Pancreas (tissue), 10 donors: ENCODE data around the gene MEIS3. TPM values are rescaled to one million over a fixed set of nuclear protein-coding genes. Genes with fewer than 3 reads are reported as not detected.

Experiments used
- ATAC-seq, 4 donors: fragments of 200-7000 bp; cut with Tn5 transposase; one replicate each; pipeline versions ENCODE4 v1.8.0 to v1.9.1; 2020; ENCODE audit warnings: mild to moderate bottlenecking in 4 of 4, moderate library complexity in 4 of 4
- DNase-seq, 6 donors: peaks; one replicate each; pipeline ENCODE4 v3.0.0-alpha.2; 2020
- FAIRE-seq: peaks from 2 replicates; lab custom pipeline; 2012; peaks lifted over from hg19 to GRCh38; lab: Jason Lieb, UNC
- H3K27ac ChIP-seq, 4 donors: fragments of 200-600 bp; sonication (generic); 1 replicate in 3 of 4; 2 replicates in 1 of 4; pipeline versions ENCODE4 v1.5.0 to v1.8.0; 2020
- H3K27me3 ChIP-seq, 4 donors: fragments of 200-600 bp; one replicate each; pipeline ENCODE4 v1.8.0; 2021
- H3K36me3 ChIP-seq, 3 donors: fragments of 200-600 bp; sonication (generic) in 1 of 3; one replicate each; pipeline versions ENCODE4 v1.5.0 to v1.8.0; 2020 to 2021
- H3K4me1 ChIP-seq, 3 donors: fragments of 200-600 bp; one replicate each; pipeline ENCODE4 v1.8.0; 2021
- H3K4me3 ChIP-seq, 4 donors: fragments of 200-600 bp; sonication (generic) in 2 of 4; one replicate each; pipeline versions ENCODE4 v1.5.0 to v1.8.0; 2020 to 2021
- H3K9me3 ChIP-seq, 4 donors: fragments of 200-600 bp; one replicate each; pipeline ENCODE4 v1.8.0; 2021
- WGBS, 2 donors: extraction: QIAGEN DNeasy Blood & Tissue Kit; methylation state at CpG; one replicate each; pipeline ENCODE4 v1.1.7; 2013; 5-methylcytosine and 5-hydroxymethylcytosine counted together
- intact Hi-C, 3 donors: fragments of 100-400 bp; cut with DNase I; formaldehyde crosslinking; loops; one replicate each; pipeline versions ENCODE4 v1.11.1 to v1.14.2; 2022
- polyA plus RNA-seq, 2 donors: library from polyadenylated mRNA; stranded (reverse); fragments of 200-250 nt; gene quantifications; one replicate each; pipeline ENCODE4 v1.2.3, GENCODE V29; 2013
- total RNA-seq, 6 donors: library from RNA; stranded (reverse); fragmentation: NEBNext Ultra II Directional in 4 of 6; extraction: Animal tissue kit (Norgen Biotek cat#: 25700) in 4 of 6; gene quantifications; one replicate each; pipeline versions ENCODE4 v1.2.1 to v1.2.4, GENCODE V29; 2021 to 2023
- TF ChIP-seq, protein P1 (sequence below), 4 donors: fragments of 200-600 bp; sonication (generic) in 3 of 4; IDR thresholded peaks; one replicate each; pipeline versions ENCODE4 v1.5.0 to v1.8.0; 2021; ENCODE audit warnings: antibody characterized with exemption in 4 of 4
- donor health status: healthy with polysubstance abuse.
- donor health status: DM: no; HTN: no; CAD: no; lungs with moderate emphysema.
- donor health status: DM: no; HTN: no; CAD: no.
- donor health status: control.
- donor health status: control.
- donor health status: Bipolar disorder and iron deficiency.
- donor health status: DM: yes; HTN: yes; CAD: no.
- donor health status: DM: no; HTN: no; CAD: no.
- donor health status: DM: no; HTN: no; CAD: no.
- donor health status: DM: yes; HTN: yes; CAD: no.

Gene MEIS3
- total and polyA plus RNA-seq, 8 donors = 0.91 to 28.5 (median 3.0) TPM

DNA sequence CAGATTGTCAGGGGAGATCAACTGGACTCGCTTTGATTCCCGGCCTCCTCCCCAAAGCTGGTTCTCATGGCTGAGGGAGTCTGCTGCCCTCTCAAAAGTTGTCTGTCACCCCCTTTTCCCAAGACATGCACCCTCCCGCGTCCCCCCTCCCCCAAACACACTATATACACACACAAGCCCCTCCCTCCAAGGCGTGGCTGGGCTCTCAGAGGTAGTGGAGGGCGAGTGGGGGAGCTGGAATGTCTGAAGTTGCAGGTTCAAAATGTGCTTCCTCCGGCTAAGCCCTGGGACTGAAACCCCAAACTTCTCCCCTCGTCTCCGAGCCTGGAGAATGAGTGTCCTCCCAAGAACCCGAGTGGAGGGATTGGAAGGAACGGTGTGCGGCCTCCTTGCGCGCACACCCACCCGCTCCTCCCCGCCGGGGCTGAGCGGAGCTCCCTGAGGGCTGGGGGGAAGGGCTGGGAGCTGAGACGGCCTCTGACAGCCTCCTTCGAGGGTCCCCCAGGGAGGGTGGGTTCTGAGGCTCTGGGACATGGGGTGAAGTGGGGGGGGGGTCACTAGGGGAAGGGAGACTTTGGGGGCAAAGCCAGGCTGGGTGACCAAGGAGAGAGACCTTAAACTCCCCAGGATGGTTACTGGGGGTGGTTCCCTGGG is 9.9 kb upstream of the MEIS3 start:
- H3K36me3 ChIP-seq = no peaks in the 10 kb centered on the region
- no peak for ATAC-seq
- no peaks in the 10 kb centered on the region for H3K9me3 ChIP-seq
- WGBS, 2 donors = 18 to 21% methylated on average over 20 of the region's 20 CpGs
- H3K4me1 ChIP-seq = peaks cover 0 to 13% (median 4%) of the 10 kb centered on the region in 3 donors
- H3K4me3 ChIP-seq = no peak overlapping the region
- H3K27me3 ChIP-seq = peaks cover 0 to 13% (median 0%) of the 10 kb centered on the region in 4 donors
- no peak for DNase-seq
- no peak for FAIRE-seq
- H3K27ac ChIP-seq = no peak overlapping the region
- intact Hi-C loops = no loop called here
- TF ChIP-seq, protein P1, sequence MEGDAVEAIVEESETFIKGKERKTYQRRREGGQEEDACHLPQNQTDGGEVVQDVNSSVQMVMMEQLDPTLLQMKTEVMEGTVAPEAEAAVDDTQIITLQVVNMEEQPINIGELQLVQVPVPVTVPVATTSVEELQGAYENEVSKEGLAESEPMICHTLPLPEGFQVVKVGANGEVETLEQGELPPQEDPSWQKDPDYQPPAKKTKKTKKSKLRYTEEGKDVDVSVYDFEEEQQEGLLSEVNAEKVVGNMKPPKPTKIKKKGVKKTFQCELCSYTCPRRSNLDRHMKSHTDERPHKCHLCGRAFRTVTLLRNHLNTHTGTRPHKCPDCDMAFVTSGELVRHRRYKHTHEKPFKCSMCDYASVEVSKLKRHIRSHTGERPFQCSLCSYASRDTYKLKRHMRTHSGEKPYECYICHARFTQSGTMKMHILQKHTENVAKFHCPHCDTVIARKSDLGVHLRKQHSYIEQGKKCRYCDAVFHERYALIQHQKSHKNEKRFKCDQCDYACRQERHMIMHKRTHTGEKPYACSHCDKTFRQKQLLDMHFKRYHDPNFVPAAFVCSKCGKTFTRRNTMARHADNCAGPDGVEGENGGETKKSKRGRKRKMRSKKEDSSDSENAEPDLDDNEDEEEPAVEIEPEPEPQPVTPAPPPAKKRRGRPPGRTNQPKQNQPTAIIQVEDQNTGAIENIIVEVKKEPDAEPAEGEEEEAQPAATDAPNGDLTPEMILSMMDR (IDR thresholded peaks at IDR 0.05) = no peak

DNA sequence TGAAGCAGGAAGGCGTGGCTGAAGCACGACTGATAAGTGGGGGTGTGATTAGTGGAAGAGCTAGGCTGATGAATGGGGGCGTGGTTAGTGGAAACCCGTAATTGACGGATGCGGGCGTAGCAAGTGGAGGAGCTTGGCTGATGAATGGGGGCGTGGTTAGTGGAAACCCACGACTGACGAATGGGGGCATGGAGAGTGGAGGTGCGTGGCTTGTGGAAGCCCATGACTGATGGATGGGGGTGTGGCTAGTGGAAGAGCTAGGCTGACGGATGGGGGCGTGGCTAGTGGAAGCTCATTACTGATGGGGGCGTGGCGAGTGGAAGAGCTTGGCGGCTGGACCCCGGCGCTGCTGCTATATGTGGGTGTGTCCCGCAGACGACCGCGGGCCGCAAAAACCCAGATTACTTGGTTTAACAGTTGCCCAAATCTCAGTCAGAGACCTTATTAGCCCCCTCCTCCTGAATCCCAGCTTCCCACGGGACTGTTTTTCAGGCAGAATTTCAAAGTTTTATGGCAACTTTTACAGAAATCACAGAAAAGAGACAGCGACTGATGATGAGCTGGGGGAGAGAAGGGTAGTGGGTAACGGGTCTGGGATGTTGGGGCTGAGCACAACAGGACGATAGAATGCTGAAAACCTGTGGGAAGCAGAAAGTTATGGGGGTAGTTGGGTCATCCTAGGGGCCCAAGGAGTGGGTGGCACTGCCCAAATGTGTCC is 9.0 kb upstream of the MEIS3 start:
- no peak overlapping the region for H3K27ac ChIP-seq
- DNase-seq = peak; percentile 58 to 80 (median 78)
- H3K4me3 ChIP-seq = no peak overlapping the region

DNA sequence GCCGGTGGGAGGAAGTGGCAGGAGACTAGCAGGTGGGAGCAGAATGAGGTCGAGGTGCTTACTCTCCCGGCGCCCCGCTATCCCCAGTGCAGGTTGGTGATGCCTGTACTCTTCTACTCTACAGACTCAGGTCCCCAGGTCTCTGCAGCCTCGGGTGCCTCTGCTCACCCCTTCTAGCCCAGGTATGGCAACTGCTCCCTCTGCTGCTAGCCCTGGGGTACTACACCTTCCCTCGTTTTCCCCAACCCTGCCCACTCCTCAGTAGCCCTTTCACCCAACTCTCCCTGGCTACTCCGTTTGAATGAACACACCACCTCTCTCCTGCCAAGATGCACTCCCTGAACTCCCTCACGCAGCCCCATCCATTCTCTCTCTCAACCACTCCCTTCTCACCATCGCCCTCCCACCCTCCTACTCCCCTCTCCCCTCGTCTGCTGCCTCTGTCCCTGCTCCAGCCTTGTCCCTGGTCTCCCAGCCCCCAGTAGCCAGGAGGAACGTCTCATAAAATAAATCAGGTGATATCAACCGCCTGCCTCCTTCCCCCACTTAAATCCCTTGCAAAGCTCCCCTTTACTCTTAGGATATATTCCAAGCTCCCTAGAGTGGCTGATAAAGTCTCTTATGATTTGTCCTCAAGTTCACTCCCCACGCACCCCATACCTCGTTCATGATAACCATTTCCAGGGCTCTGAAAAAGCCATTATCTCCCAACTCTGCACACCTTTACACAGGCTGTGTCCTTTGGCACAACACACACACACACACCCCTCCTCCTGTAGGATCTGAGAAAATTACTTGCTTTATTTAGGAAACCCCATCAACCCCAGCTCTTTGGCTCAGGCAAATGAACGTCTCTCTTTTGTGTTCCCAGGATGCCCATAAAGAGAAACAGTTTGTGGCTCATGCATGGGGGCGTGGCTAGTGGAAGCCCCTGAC is 8.2 kb upstream of the MEIS3 start:
- intact Hi-C loops = no loop called here
- Histone ChIP-seq H3K4me3 (no peak overlapping the region), H3K4me1 (peaks cover 0 to 13% (median 4%) of the 10 kb centered on the region in 3 donors), H3K27me3 (peaks cover 0 to 10% (median 0%) of the 10 kb centered on the region in 4 donors), H3K9me3 (no peaks in the 10 kb centered on the region), H3K27ac (no peak overlapping the region), H3K36me3 (no peaks in the 10 kb centered on the region)
- ATAC-seq (peak; percentile 73 to 89 (median 84)), DNase-seq (peak; percentile 34 to 83 (median 68)), FAIRE-seq (no peak)
- TF ChIP-seq, protein P1 (IDR thresholded peaks at IDR 0.05) = peak; percentile 78 to 85 (median 81)
- WGBS, 2 donors = 6 to 7% methylated on average over 17 of the region's 17 CpGs

More for the DNA sequence above, 9.0 kb upstream of the MEIS3 start:
- Histone ChIP-seq H3K9me3 (no peaks in the 10 kb centered on the region), H3K4me1 (peaks cover 0 to 13% (median 4%) of the 10 kb centered on the region in 3 donors), H3K27me3 (peaks cover 0 to 13% (median 0%) of the 10 kb centered on the region in 4 donors), H3K36me3 (no peaks in the 10 kb centered on the region)
- 2% methylated on average over 27 of the region's 27 CpGs for WGBS, 2 donors
- intact Hi-C loops = no loop called here
- FAIRE-seq (no peak), ATAC-seq (peak; percentile 62 to 88 (median 80))
- TF ChIP-seq, protein P1 (IDR thresholded peaks at IDR 0.05) = no peak

DNA sequence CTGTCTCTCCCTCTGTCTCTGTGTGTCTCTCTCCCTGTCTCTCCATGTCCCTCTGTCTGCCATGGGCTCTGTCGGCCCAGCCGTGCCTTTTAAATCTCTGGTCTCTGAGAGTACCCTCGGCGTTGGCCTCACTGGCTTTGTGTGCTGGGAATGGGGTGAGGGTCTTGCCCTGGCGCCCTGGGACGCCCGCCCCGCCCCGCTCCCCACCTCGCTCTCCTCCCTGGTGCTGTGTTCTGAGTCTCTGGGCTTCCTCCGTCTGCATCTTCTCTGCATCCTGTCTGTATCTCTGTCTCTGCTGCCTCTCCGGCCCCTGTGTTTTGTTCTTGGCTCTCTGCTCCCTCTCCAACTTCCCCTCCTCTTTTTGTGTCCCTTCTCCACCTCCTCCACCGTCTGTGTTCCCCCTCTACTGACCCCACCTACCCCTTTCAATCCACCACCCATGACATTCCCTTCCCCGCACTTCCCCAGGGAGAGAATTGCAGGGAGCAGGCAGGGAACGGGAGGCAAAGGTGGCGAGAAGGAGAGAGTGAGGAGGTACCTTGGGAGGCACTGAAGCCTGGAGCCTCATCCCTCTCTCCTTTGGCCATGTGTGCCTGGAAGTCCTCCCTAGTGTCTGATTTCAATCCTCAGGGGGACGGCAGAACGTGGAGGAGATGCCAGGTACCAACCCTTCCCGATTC is 4.0 kb upstream of the MEIS3 start:
- DNase-seq (no peak), ATAC-seq (no peak), FAIRE-seq (no peak)
- Histone ChIP-seq H3K27ac (no peak overlapping the region), H3K9me3 (no peaks in the 10 kb centered on the region), H3K27me3 (peaks cover 0 to 19% (median 0%) of the 10 kb centered on the region in 4 donors), H3K4me1 (peaks cover 0 to 3% (median 0%) of the 10 kb centered on the region in 3 donors), H3K36me3 (no peaks in the 10 kb centered on the region), H3K4me3 (no peak overlapping the region)
- TF ChIP-seq, protein P1 (IDR thresholded peaks at IDR 0.05) = no peak
- WGBS, 2 donors = 12 to 14% methylated on average over 19 of the region's 19 CpGs
- intact Hi-C loops = no loop called here
